H4 (cell line): ENCODE results near the gene USP7. TPM values are rescaled to one million over a fixed set of nuclear protein-coding genes. Genes with fewer than 3 reads are reported as not detected.
"Not testable (repeated sequence)": the region's sequence is repeated elsewhere in the genome, so short reads cannot be mapped to it uniquely, and the experiment has no call there.

Experiments used
- DNase-seq: peaks from one replicate; pipeline ENCODE4 v3.0.0-alpha.2; 2015; ENCODE audit warnings: low spot score
- total RNA-seq: library from RNA; depleted of rRNA; stranded (reverse); fragments of >200 nt; shearing (Covaris generic); gene quantifications from 2 replicates; pipeline ENCODE4 v1.2.3, GENCODE V29; 2014

The USP7 gene
- total RNA-seq, 1 experiment from 2014 or later = 33.8 TPM

DNA sequence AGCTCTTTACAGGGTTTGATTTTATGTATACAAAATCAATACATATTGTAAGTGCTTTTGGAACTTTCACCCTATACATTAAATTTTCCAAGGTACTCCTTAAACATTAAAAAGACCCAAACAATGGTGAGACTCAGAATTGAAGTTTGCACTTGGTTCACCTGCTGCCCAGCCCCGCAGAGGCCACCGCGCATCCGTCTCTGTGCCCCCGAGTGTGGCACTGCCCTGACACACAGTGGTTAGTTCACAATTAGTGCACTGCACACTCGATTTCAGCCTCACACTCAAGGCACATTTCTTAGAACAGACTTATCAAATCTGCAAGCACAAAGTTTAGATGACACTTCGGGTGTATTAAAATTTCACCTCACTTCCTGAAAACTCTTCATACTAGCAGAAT is 38.3 kb downstream of the USP7 start:
- no peak for DNase-seq

DNA sequence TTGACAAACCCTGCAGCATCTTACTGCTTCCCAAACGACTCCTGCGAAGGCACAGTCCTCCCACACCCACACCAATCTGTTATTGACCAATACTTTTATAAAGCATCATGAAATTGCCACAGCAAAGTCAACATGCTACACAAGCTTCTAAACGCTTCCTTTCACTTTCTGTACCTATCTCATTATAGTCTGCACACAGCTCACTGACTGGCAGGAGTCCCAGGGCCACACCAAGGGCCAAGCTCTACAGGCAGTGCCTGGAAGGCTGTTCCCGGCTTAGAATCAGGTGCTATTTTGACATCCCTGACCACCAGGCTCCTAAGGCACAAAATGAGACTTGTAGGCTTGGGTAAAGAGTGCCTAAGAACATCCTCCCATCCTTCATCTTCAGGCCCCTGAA is 39.5 kb downstream of the USP7 start:
- DNase-seq = no peak

DNA sequence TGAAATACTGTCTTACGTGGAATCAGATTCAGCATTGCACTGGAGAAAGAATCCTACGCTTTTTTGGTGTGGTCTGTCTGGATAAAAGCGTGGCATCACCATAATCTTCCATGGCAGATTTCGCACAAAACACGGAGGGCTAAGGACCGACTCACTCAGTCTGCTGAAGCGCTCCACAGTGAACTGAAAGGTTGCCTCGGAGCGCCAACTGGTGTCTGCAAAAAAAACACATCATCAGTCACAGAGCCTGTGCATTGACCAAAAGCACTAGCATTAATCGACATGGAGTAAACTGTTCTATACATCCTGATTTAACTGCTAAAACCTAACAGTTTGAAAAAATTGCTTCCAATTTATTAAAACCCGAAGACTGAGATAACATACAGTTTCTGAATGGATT is 40.5 kb downstream of the USP7 start:
- no peak for DNase-seq

DNA sequence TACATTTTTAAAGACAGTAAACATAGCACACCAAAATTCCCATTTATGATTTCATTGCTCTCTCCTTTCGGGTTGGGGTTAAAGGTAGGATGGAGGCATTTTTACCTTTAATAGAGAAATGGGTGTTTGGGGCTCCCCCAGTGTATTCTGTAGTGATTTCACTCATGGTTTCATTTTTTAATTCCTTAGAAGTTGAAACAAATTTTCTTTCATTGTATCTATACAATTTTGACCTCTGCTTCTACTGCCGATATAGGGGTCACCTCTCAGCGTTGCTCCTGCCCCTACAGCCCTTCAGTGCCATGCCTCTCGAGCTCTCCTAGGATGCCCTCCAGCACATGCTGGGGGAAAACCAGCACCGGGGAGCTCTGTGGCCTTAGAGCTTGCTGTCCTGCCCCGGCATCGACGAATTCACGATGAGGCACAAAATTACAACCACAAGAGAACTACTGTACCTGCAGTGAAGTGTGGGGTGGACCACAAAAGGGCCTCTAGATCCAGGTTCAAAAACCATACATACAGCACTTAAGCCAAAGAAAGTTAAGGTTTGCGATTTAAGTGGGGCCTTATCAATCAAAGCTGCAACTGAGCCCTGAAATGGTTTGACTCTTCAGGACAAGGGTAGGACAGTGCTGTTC is 42.2 kb downstream of the USP7 start:
- no peak for DNase-seq

GRCh38 chr16:8920645-8921346 is 42.9 kb downstream of the USP7 start:
- DNase-seq = no peak

DNA sequence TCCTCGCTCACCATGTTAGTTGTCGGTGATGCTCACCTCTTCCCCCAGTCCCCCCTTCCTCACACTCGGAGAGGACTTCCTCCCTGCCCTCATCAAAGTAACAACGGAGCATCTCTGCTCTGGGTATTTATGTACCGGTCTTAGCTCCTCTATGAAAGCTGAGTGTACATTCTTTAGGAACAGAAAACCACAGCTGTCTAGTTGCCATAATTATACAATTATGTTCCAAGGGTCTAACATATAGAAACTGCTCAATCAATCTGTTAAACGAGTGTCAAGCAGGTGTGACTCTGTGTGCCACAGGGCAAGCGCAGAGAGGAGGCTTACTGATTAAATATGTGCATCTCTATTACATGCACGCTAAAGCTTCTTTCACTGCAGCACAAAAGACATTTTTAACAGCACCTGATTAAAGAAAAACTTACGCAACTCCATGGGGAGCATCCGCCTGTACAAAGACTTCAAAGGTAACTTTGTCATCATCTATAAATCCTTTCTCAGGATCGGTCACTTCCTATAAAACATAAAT is 43.7 kb downstream of the USP7 start:
- DNase-seq = no peak

- no peak for DNase-seq
Measured at GRCh38 chr16:8919089-8919933, 44.4 kb downstream of the USP7 start.

GRCh38 chr16:8917336-8917735 is 46.4 kb downstream of the USP7 start:
- DNase-seq = not testable (repeated sequence)

- no peak for DNase-seq
Measured at GRCh38 chr16:8916541-8917225, 47.0 kb downstream of the USP7 start.

GRCh38 chr16:8915722-8916301 is 47.9 kb downstream of the USP7 start:
- DNase-seq = no peak

GRCh38 chr16:8914098-8914497 is 49.6 kb downstream of the USP7 start:
- DNase-seq = no peak

- DNase-seq = no peak
Measured at GRCh38 chr16:8912793-8913192, 50.9 kb downstream of the USP7 start.

DNA sequence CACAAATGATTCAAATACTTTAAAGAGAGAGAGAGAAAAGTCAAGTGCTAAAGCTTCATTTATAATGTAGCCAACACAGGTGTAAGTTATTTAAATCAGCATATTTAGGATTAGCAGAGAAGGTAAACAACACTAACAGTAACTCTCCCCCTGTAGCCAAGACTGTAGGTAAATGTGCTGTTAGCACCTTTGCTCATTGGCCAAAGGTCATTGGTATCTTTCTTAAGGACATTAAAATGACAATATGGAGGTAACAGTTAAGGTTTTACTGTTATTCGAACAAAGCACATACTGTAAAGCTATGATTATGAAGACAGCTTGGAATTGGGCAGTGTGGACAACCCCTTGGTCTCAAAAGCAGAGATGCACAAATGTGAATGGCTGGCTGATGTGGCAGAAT is 52.9 kb downstream of the USP7 start:
- DNase-seq = no peak

- no peak for DNase-seq
Measured at GRCh38 chr16:8908810-8909468, 54.8 kb downstream of the USP7 start.

GRCh38 chr16:8907096-8907495 is 56.6 kb downstream of the USP7 start:
- no peak for DNase-seq

DNA sequence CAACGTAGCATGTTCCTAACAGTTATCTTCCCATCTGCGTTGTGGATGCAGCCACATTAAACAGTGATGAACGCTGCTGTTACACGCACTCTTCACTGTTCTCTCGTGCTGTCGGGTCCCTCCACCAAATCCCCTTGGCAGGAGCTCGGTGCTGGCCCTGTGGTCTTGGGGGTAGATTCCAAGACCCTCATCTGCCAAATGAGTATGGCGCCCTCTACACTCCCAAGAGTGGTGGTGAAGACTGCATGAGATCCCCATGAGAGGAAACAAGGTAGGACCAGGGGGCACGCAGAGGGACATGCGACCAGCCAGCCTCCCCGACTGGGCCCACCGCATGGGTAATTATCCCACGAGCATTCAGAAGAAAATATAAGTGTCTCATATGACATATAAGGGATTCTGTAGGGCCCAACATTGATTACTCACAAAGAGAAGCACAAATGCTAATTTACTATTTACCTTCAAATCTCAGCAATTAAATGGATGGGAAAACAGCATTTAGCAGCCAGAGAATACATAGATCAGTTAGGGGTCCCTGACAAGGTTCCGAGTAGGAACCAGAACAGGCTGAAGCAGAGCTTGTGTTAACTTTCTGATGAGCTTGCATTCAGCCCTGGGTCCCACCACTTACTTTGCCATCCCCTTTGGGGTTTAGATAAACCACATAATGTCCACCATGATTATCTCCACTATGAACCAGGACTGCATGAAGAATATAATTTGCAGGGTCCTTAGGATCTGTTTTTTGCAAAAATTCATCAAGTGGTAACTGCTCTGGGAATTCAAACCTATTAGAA is 57.7 kb downstream of the USP7 start:
- DNase-seq = no peak

DNA sequence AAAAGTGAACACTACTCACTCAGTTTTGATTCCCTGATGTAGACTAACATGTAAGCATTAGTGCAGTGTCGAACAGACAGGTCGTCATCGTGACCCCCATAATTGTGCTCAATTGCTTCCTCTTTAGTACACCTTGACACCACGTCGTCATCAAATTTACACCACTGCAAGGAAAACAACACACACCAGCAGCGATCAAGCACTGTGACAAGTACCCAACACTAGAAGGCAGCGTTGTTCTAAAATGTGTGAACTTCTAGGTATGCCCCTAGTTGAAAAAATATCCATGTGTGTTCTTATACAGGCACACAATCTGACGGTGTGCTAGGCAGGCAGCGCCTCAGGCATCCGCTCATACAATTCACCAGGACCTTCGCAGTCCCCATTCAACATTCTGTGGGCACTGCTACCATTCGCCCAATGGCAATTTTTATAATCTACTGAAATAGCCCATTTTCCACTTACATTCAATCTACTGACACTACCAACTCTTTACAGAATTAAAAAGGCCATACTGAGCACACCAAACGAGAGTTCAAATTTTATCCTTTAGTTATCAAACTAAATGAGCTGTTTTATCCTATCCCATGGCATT is 58.4 kb downstream of the USP7 start:
- DNase-seq = peak; percentile 32

GRCh38 chr16:8904018-8904430 is 59.7 kb downstream of the USP7 start:
- no peak for DNase-seq

DNA sequence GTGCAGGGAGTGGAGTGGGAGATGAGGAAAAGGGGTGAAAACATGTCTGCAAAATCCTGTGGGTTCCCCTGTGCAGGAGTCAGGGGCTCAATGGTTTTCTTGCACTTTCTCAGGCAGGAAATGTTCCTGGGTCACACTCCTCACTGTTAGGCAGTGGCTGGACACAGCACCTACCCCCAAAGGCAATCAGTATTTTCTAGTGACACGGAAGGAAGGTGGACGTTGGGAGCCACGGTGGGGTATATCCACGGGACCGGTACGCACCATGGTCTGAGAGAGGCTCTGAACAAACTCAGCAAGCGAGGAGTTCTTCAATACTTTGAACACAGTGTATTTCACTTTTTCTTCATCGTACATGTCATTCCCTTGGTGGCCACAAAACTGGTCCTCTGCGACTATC is 60.7 kb downstream of the USP7 start:
- DNase-seq = no peak
